WERI-Rb-1 (cell line): ENCODE measurements around the gene CTIF.

Experiments
- DNase-seq: peaks from one replicate; pipeline ENCODE4 v3.0.0-alpha.2; 2020
- H3K27ac ChIP-seq: fragments of 250-450 bp; sonication (Bioruptor Pico); 2 replicates; pipeline ENCODE4 v1.5.1; 2020; ENCODE audit warnings: mild to moderate bottlenecking, moderate library complexity
- H3K27me3 ChIP-seq: fragments of 250-450 bp; sonication (Bioruptor Pico); 2 replicates; pipeline ENCODE4 v1.5.1; 2021; ENCODE audit warnings: mild to moderate bottlenecking, low read depth, moderate library complexity; ENCODE audit not compliant: insufficient read depth, severe bottlenecking
- H3K36me3 ChIP-seq: fragments of 250-450 bp; sonication (Bioruptor Pico); 2 replicates; pipeline ENCODE4 v1.5.1; 2020; ENCODE audit warnings: mild to moderate bottlenecking, moderate library complexity
- H3K4me3 ChIP-seq: 2 replicates; pipeline ENCODE4 v1.5.1; 2011; ENCODE audit warnings: low read depth, mild to moderate bottlenecking, control low read depth, low read length
- H3K9me3 ChIP-seq: fragments of 250-450 bp; sonication (Bioruptor Pico); 2 replicates; pipeline ENCODE4 v1.5.1; 2021; ENCODE audit warnings: mild to moderate bottlenecking, moderate library complexity; ENCODE audit not compliant: severe bottlenecking
- TF ChIP-seq, protein P1 (sequence below): IDR thresholded peaks from 2 replicates; pipeline ENCODE4 v1.5.1; 2011; ENCODE audit warnings: low read depth, mild to moderate bottlenecking, control low read depth, inconsistent platforms, low read length

CTIF gene

DNA sequence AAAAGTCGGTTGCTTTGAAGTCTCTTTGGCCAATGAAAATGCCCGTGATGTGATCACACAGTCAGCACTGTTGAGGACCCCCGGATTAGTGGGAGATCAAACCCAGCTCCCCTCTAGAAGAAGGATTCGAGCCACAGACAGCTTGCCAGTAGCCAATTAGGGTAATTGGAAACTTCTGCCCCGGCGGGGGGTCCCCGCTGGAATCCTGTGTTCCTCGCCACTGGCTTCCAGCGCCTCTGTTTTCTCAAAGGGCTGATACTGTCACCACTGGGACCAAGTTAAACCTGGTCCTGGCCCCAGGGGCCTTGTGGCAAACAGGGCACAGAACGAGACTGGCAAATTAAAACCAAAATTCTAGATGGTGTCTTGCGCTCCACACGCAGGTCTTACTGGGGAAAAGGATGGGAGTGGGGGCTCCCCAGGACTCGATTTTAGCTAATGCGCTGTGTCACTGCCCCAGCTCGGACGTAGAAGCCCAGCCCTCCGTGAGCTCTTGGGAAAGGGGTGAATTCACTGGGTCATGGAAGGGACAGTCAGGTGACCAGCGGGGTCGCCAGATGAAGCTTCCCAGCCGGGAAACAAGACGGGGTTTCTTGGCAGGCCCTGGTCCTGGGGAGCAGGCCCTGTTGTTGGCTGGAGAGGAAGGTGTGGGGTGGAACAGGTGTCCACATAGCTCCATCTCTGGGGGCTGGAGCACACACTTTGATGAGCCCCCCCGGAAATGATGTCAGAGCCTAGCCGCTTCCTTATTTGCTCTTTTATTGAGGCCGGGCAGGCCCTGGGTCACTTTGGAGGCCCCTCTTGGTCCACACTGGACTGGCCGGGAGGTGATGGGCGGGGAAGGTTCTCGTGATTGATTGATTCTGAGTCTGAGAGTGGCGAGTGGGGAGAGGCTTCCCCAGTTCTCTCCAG, 321.7 kb downstream of the CTIF start:
- TF ChIP-seq, protein P1, sequence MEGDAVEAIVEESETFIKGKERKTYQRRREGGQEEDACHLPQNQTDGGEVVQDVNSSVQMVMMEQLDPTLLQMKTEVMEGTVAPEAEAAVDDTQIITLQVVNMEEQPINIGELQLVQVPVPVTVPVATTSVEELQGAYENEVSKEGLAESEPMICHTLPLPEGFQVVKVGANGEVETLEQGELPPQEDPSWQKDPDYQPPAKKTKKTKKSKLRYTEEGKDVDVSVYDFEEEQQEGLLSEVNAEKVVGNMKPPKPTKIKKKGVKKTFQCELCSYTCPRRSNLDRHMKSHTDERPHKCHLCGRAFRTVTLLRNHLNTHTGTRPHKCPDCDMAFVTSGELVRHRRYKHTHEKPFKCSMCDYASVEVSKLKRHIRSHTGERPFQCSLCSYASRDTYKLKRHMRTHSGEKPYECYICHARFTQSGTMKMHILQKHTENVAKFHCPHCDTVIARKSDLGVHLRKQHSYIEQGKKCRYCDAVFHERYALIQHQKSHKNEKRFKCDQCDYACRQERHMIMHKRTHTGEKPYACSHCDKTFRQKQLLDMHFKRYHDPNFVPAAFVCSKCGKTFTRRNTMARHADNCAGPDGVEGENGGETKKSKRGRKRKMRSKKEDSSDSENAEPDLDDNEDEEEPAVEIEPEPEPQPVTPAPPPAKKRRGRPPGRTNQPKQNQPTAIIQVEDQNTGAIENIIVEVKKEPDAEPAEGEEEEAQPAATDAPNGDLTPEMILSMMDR = no peak
- Histone ChIP-seq H3K4me3 (peak overlapping the region; percentile 34), H3K36me3 (peaks cover 18% of the 10 kb centered on the region), H3K27ac (peak overlapping the region; percentile 98), H3K27me3 (no peaks in the 10 kb centered on the region), H3K9me3 (peaks cover 6% of the 10 kb centered on the region)
- peak; percentile 93 for DNase-seq

DNA sequence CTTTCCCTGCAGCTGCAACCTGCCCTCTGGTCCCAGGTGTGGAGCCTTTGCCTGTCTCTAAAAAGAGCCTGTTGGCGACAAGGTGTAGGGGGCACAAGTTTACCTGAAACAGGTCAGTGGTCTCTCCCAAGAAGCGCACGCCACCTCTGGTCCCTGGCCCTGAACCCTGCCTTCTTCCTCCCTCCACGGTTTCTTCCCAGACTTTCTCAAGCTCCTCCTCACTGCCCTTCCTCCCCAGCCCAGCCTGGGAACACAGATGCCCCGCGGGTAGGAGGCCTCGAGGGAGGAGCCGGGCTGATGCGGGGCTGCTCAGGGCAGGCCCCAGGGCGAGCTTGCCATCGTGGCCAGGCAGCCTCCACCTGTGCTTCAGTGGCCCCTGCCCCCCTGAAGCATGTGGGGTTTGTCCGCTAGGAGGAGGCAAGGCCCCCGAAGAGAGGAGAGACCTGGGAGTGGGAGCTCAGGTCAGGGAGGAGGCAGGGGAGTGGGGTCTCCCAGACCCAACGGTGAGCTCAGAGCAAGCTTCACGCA, 322.4 kb downstream of the CTIF start:
- H3K9me3 ChIP-seq = peaks cover 9% of the 10 kb centered on the region
- DNase-seq = peak; percentile 54
- H3K27me3 ChIP-seq = no peaks in the 10 kb centered on the region
- no peak overlapping the region for H3K4me3 ChIP-seq
- TF ChIP-seq, protein P1 = no peak
- H3K27ac ChIP-seq = peak overlapping the region; percentile 98
- peaks cover 18% of the 10 kb centered on the region for H3K36me3 ChIP-seq

DNA sequence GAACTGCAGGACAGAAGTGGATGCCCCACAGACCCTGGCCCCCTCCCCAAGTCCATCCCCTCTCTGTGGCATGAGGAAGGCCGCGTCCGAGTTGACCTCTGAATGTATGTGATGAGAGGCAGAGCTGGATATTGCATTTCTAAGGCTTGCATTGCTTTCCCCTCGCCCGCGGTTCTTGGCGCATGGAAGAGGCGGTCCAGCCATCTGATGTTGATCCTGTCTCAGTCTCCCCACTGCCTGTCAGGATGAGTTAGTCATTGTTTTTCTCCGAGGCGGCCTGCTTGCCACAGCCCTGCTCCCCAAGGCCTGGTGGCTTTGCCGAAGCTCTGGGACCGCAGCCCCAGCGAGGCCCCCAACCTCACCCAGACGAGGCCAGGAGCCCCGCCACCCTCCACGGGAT, 323.3 kb downstream of the CTIF start:
- no peaks in the 10 kb centered on the region for H3K27me3 ChIP-seq
- DNase-seq = no peak
- no peak overlapping the region for H3K27ac ChIP-seq
- H3K36me3 ChIP-seq = peaks cover 18% of the 10 kb centered on the region
- TF ChIP-seq, protein P1 = no peak
- peaks cover 11% of the 10 kb centered on the region for H3K9me3 ChIP-seq
- H3K4me3 ChIP-seq = no peak overlapping the region

DNA sequence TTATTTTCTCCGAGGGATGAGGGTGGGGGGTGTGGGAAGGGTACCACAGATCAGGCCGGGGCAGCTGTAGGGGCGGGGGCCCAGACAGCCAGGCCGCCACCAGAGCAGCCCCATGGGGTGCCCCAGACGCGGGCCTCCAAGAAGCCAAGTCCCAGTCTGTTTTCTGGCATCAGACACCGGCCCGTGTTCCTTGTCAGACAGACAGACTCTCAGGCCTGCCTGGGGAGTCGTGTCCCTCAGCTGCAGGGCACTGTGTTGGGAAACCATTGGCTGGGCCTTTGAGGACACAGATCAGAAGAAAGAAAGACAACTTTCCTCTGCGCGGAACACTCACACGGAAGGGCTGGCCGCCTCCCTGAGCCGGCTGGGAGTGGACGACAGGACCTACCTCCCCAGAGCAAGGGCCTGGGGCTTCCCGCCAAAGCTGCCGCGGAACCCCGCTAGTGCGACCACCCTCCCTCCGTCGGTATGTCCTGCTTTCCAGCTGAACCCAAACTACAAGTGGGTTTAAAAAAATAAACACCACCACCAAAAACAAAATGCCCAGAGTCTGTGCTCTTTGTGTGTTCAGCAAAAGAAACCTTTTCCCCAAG, 323.9 kb downstream of the CTIF start:
- Histone ChIP-seq H3K4me3 (no peak overlapping the region), H3K9me3 (peaks cover 11% of the 10 kb centered on the region), H3K27me3 (no peaks in the 10 kb centered on the region), H3K36me3 (peaks cover 15% of the 10 kb centered on the region), H3K27ac (no peak overlapping the region)
- TF ChIP-seq, protein P1 = no peak
- DNase-seq = no peak

DNA sequence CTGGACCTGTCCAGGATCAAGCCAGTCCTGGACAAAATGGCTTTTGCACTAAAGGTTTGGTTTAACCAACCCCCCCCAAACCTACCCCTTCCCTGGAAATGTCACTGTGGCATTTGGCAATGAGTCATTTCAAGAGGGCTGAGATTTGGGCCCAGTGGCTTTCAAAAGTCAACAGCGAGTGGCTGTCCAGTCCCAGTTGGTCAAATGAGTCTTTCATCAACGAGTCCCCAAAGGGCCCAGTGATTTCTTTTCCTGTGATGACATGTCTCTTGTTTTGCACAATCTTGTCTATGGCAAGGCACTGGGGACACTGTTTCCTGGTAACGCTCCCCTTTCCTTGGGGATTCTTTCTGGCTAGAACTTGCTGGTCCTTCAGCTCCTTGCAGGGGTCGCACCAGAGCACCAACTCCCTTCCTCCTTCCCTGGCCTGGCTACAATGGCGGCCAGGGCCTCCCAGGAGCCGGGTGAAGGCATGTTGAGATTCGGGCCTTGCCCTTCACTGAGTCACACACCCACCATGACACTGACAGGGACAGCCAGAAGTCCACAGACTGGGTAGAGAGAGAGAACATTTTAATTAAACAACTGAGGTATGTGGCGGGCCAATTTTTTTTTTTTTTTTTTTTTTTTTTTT, 324.7 kb downstream of the CTIF start:
- H3K36me3 ChIP-seq = peaks cover 9% of the 10 kb centered on the region; the same call in 1 of the 2 replicates
- DNase-seq = no peak
- TF ChIP-seq, protein P1 = no peak
- H3K27ac ChIP-seq = no peak overlapping the region
- no peak overlapping the region for H3K4me3 ChIP-seq
- H3K27me3 ChIP-seq = no peaks in the 10 kb centered on the region
- H3K9me3 ChIP-seq = peaks cover 5% of the 10 kb centered on the region
